K562 (cell line): ENCODE measurements around the gene GOLGA6L2. TPM values are rescaled to one million over a fixed set of nuclear protein-coding genes. Genes with fewer than 3 reads are reported as not detected.

ENCODE experiments used
- ETS2 ChIP-seq: IDR thresholded peaks from 2 replicates; pipeline ENCODE4 v1.6.1; 2016; ENCODE audit warnings: borderline replicate concordance, missing genetic modification characterization, mild to moderate bottlenecking, moderate library complexity, missing compliant biosample characterization; ENCODE audit not compliant: poor library complexity, severe bottlenecking
- IFI16 ChIP-seq: fragments of 250-450 bp; sonication (Bioruptor Pico); IDR thresholded peaks from 2 replicates; pipeline ENCODE4 v2.1.2; 2022; ENCODE audit warnings: mild to moderate bottlenecking, inconsistent platforms
- SIN3B ChIP-seq: fragments of 450-650 bp; IDR thresholded peaks from 2 replicates; pipeline ENCODE4 v1.6.1; 2017; ENCODE audit warnings: low read depth, mild to moderate bottlenecking, moderate library complexity
- SRSF1 ChIP-seq: fragments of 200-400 bp; formaldehyde crosslinking; IDR thresholded peaks from 2 replicates; pipeline ENCODE4 v1.6.1; 2017; ENCODE audit warnings: mild to moderate bottlenecking, low read depth, low read length, moderate library complexity
- ZNF584 ChIP-seq: fragments of 200-800 bp; sonication (Bioruptor generic); IDR thresholded peaks from 2 replicates; pipeline ENCODE4 v1.6.1; 2016; ENCODE audit warnings: low read depth, mild to moderate bottlenecking, missing genetic modification characterization, missing compliant biosample characterization
- ZNF75A ChIP-seq: fragments of 450-650 bp; formaldehyde crosslinking; IDR thresholded peaks from 2 replicates; pipeline ENCODE4 v1.4.0; 2020; ENCODE audit warnings: mild to moderate bottlenecking
- polyA plus RNA-seq, 8 experiments: library from polyadenylated mRNA; depleted of rRNA in 4 of 8; stranded (reverse) in 5 of 8; unstranded in 3 of 8; fragments of >200 nt; fragmentation: Nextera tagmentation in 2 of 8; fragmentation: Illumina TruSeq in 1 of 8; extraction: Ambion mirVana in 2 of 8; extraction: Trizol in 1 of 8; gene quantifications; 2 replicates each; pipeline versions ENCODE4 v1.2.1 to v1.2.3, GENCODE V29; 2011 to 2014; ENCODE audit warnings: inconsistent platforms in 1 of 8, missing spikeins in 1 of 8
- total RNA-seq, 7 experiments: library from RNA; depleted of rRNA in 6 of 7; stranded (reverse); fragments of >200 nt in 6 of 7; fragmentation: Illumina TruSeq in 2 of 7; extraction: Trizol in 2 of 7; gene quantifications; 2 replicates each; pipeline versions ENCODE4 v1.2.1 to v1.2.3, GENCODE V29; 2011 to 2021; ENCODE audit warnings: low replicate concordance in 1 of 7
- TF ChIP-seq, protein P1 (sequence below): sonication (generic); formaldehyde crosslinking; IDR thresholded peaks from 2 replicates; pipeline ENCODE4 v1.8.1; 2023; ENCODE audit warnings: missing genetic modification reagents, mild to moderate bottlenecking, borderline replicate concordance
- TF ChIP-seq, protein P2 (sequence below): fragments of 250-450 bp; sonication (Bioruptor Pico); IDR thresholded peaks from 2 replicates; pipeline ENCODE4 v1.8.0; 2021; ENCODE audit warnings: moderate library complexity, mild to moderate bottlenecking, inconsistent platforms

The GOLGA6L2 gene
- total and polyA plus RNA-seq, 9 of the 15 experiments (the other 6 are each of a cell fraction or from before 2014, with no cell fraction given): not detected

DNA sequence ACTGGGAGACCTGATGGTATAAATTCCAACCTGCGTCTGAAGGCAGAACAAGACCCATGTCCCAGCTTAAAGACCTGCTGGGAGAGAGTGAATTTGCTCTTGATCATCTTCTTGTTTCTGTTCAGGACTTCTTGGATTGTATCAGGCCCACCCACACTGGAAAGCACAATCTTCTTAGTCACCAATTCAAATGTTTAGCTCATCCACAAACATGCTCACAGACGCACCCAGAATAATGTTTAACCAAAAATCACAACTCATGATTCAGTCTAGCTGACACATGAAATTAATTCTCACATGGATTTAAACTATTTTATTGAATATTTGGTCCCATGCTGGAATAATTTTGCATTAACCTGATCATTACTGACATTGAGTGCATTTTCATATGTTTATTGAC is 37.8 kb upstream of the GOLGA6L2 start (continued):
- TF ChIP-seq, protein P1, sequence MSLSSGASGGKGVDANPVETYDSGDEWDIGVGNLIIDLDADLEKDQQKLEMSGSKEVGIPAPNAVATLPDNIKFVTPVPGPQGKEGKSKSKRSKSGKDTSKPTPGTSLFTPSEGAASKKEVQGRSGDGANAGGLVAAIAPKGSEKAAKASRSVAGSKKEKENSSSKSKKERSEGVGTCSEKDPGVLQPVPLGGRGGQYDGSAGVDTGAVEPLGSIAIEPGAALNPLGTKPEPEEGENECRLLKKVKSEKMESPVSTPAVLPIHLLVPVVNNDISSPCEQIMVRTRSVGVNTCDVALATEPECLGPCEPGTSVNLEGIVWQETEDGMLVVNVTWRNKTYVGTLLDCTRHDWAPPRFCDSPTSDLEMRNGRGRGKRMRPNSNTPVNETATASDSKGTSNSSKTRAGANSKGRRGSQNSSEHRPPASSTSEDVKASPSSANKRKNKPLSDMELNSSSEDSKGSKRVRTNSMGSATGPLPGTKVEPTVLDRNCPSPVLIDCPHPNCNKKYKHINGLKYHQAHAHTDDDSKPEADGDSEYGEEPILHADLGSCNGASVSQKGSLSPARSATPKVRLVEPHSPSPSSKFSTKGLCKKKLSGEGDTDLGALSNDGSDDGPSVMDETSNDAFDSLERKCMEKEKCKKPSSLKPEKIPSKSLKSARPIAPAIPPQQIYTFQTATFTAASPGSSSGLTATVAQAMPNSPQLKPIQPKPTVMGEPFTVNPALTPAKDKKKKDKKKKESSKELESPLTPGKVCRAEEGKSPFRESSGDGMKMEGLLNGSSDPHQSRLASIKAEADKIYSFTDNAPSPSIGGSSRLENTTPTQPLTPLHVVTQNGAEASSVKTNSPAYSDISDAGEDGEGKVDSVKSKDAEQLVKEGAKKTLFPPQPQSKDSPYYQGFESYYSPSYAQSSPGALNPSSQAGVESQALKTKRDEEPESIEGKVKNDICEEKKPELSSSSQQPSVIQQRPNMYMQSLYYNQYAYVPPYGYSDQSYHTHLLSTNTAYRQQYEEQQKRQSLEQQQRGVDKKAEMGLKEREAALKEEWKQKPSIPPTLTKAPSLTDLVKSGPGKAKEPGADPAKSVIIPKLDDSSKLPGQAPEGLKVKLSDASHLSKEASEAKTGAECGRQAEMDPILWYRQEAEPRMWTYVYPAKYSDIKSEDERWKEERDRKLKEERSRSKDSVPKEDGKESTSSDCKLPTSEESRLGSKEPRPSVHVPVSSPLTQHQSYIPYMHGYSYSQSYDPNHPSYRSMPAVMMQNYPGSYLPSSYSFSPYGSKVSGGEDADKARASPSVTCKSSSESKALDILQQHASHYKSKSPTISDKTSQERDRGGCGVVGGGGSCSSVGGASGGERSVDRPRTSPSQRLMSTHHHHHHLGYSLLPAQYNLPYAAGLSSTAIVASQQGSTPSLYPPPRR (CRISPR knock-in tag): no peak
- no peak for TF ChIP-seq ZNF75A (CRISPR knock-in tag)
- TF ChIP-seq IFI16 (CRISPR knock-in tag): no peak
- no peak for TF ChIP-seq ETS2 (tag)
- TF ChIP-seq ZNF584: no peak
- no peak for TF ChIP-seq SRSF1
- TF ChIP-seq, protein P2, sequence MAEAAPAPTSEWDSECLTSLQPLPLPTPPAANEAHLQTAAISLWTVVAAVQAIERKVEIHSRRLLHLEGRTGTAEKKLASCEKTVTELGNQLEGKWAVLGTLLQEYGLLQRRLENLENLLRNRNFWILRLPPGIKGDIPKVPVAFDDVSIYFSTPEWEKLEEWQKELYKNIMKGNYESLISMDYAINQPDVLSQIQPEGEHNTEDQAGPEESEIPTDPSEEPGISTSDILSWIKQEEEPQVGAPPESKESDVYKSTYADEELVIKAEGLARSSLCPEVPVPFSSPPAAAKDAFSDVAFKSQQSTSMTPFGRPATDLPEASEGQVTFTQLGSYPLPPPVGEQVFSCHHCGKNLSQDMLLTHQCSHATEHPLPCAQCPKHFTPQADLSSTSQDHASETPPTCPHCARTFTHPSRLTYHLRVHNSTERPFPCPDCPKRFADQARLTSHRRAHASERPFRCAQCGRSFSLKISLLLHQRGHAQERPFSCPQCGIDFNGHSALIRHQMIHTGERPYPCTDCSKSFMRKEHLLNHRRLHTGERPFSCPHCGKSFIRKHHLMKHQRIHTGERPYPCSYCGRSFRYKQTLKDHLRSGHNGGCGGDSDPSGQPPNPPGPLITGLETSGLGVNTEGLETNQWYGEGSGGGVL (CRISPR knock-in tag): no peak
- TF ChIP-seq SIN3B: no peak
- TF ChIP-seq, all 486 proteins: peak for 0
